Fibroblast of lung (primary cell): ENCODE measurements around the gene EFCAB10. TPM values are rescaled to one million over a fixed set of nuclear protein-coding genes. Genes with fewer than 3 reads are reported as not detected.

ENCODE experiments used
- DNase-seq, 2 donors: peaks; one replicate each; pipeline versions ENCODE4 v3.0.0 to v3.0.0-alpha.2; 2010; ENCODE audit warnings: low read depth in 2 of 2
- H2AFZ ChIP-seq: 2 replicates; pipeline ENCODE4 v1.5.1; 2012; ENCODE audit warnings: low read length, control low read depth, inconsistent platforms
- H3K27ac ChIP-seq: 2 replicates; pipeline ENCODE4 v1.5.1; 2011; ENCODE audit warnings: low read length, control low read depth; ENCODE audit not compliant: insufficient read depth
- H3K27me3 ChIP-seq: 2 replicates; pipeline ENCODE4 v1.5.1; 2011; ENCODE audit warnings: mild to moderate bottlenecking, low read length; ENCODE audit not compliant: control insufficient read depth, insufficient read depth
- H3K36me3 ChIP-seq: 2 replicates; pipeline ENCODE4 v1.5.1; 2011; ENCODE audit warnings: low read length; ENCODE audit not compliant: control insufficient read depth, insufficient read depth
- H3K4me1 ChIP-seq: 2 replicates; pipeline ENCODE4 v1.5.1; 2011; ENCODE audit warnings: low read length; ENCODE audit not compliant: control insufficient read depth, insufficient read depth; ENCODE audit errors: extremely low read depth
- H3K4me2 ChIP-seq: 2 replicates; pipeline ENCODE4 v1.5.1; 2011; ENCODE audit warnings: low read length, control low read depth; ENCODE audit not compliant: insufficient read depth; ENCODE audit errors: extremely low read depth
- H3K4me3 ChIP-seq, 4 experiments: fragments of 200-600 bp in 1 of 4; sonication (generic) in 1 of 4; replicated peaks in 1 of 4; 2 replicates each; pipeline ENCODE4 v1.5.1; 2011 to 2016; ENCODE audit warnings: low read length in 4 of 4, low read depth in 3 of 4, mild to moderate bottlenecking in 3 of 4, control low read depth in 2 of 4, inconsistent platforms in 1 of 4, mixed read lengths in 1 of 4; ENCODE audit not compliant: insufficient read depth in 1 of 4; ENCODE audit errors: control extremely low read depth in 1 of 4
- H3K79me2 ChIP-seq: 2 replicates; pipeline ENCODE4 v1.5.1; 2012; ENCODE audit warnings: mild to moderate bottlenecking, low read length, inconsistent platforms; ENCODE audit not compliant: control insufficient read depth, insufficient read depth
- H3K9ac ChIP-seq: 2 replicates; pipeline ENCODE4 v1.5.1; 2011; ENCODE audit warnings: mild to moderate bottlenecking, low read length, control low read depth; ENCODE audit not compliant: insufficient read depth
- H3K9me3 ChIP-seq: 2 replicates; pipeline ENCODE4 v1.5.1; 2012; ENCODE audit warnings: low read depth, low read length; ENCODE audit not compliant: control insufficient read depth, insufficient read depth
- H4K20me1 ChIP-seq: 2 replicates; pipeline ENCODE4 v1.5.1; 2011; ENCODE audit warnings: low read length; ENCODE audit not compliant: control insufficient read depth, insufficient read depth; ENCODE audit errors: extremely low read depth
- CTCF ChIP-seq, 2 donors: IDR thresholded peaks in 1 of 2; conservative IDR thresholded peaks in 1 of 2; 1 replicate in 1 of 2; 2 replicates in 1 of 2; pipeline ENCODE4 v1.5.1; 2011 to 2012; ENCODE audit warnings: low read length in 2 of 2, control low read depth in 1 of 2, inconsistent platforms in 1 of 2, low read depth in 1 of 2, mild to moderate bottlenecking in 1 of 2
- EZH2 ChIP-seq: IDR thresholded peaks from 2 replicates; pipeline ENCODE4 v1.5.1; 2012; ENCODE audit warnings: low read length, control low read depth, mild to moderate bottlenecking; ENCODE audit errors: missing control alignments
- polyA plus RNA-seq, 2 donors: library from polyadenylated mRNA; depleted of rRNA in 1 of 2; stranded (reverse) in 1 of 2; unstranded in 1 of 2; fragments of >200 nt; gene quantifications; 2 replicates each; pipeline ENCODE4 v1.2.1, GENCODE V29; 2011 to 2012; ENCODE audit warnings: missing spikeins in 1 of 2
- total RNA-seq: library from RNA; depleted of rRNA; stranded (reverse); fragments of >200 nt; gene quantifications from 2 replicates; pipeline ENCODE4 v1.2.1, GENCODE V29; 2014

EFCAB10 gene
- total and polyA plus RNA-seq, 2 donors (not counting 1 experiment from before 2014, with no cell fraction given): not detected

DNA sequence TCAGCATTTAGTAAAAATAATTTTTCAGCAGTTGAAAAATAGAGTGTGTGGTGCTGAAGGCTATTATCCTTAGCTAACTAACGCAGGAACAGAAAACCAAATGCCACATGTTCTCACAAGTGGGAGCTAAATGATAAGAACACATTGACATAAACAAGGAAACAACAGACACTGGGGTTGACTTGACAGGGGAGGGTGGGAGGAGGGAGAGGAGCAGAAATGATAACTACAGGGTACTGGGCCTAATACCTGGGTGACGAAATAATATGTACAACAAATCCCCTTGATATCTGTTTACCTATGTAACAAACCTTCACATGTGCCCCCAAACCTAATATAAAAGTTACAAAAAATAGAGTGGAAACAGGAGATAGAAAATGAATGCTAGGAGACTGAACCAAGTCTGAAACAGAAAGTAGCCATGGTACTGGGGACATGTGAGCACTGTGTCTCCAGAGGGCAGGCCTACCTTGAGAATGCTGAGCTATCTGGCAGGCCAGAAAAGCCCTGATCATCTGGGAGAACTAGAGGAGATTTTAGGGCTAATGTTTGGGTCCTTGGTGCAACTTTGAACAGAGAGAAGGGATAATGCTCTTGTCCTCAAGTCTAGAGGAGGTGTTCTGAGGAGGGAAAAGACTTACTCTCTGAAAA is 4.7 kb upstream of the EFCAB10 start:
- Histone ChIP-seq H3K9me3 (no peaks in the 10 kb centered on the region), H3K36me3 (no peaks in the 10 kb centered on the region), H3K79me2 (no peaks in the 10 kb centered on the region), H3K27ac (no peak overlapping the region), H4K20me1 (no peaks in the 10 kb centered on the region), H3K9ac (no peak overlapping the region), H2AFZ (no peak overlapping the region), H3K4me1 (no peaks in the 10 kb centered on the region), H3K4me2 (no peak overlapping the region), H3K4me3 (no peak overlapping the region), H3K27me3 (no peaks in the 10 kb centered on the region)
- TF ChIP-seq EZH2 (no peak), CTCF (conservative IDR thresholded peaks at IDR 0.05 in 1 of 2, IDR thresholded peaks at IDR 0.05 in 1 of 2; ENCODE audit: low read depth in 1 of 2, low read length in 2 of 2) (no peak)
- DNase-seq: no peak

GRCh38 chr7:105584165-105584564 is 2.9 kb upstream of the EFCAB10 start:
- no peak for TF ChIP-seq CTCF (conservative IDR thresholded peaks at IDR 0.05 in 1 of 2, IDR thresholded peaks at IDR 0.05 in 1 of 2; ENCODE audit: low read depth in 1 of 2, low read length in 2 of 2)
- TF ChIP-seq EZH2: no peak
- Histone ChIP-seq H3K27ac (no peak overlapping the region), H3K79me2 (no peaks in the 10 kb centered on the region), H4K20me1 (no peaks in the 10 kb centered on the region), H3K27me3 (no peaks in the 10 kb centered on the region), H3K9ac (no peak overlapping the region), H3K4me2 (no peak overlapping the region), H3K4me1 (no peaks in the 10 kb centered on the region), H3K4me3 (no peak overlapping the region), H3K9me3 (no peaks in the 10 kb centered on the region), H2AFZ (no peak overlapping the region), H3K36me3 (no peaks in the 10 kb centered on the region)
- no peak for DNase-seq

DNA sequence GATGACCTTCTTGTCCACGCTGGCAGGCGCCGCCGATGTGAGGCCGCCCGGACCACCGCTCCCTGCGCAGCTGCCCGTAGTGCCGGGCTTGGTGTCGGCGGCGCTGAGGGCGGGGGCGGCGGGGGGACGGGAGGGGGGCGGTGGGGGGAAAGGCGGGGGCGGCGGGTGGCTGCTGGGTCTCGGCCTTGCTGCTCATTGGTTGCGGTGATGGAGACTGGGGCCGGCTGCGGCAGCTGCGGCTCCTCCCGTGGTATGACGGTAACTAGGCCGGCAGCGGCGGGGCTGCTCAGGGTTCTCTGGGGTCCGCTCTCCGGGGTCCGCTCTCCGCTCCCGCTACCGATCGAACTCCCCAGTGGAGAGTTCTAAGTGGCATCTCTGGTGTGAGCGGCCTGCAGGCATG is 1.8 kb upstream of the EFCAB10 start:
- no peak overlapping the region for H3K4me3 ChIP-seq
- no peak for TF ChIP-seq EZH2
- TF ChIP-seq CTCF (conservative IDR thresholded peaks at IDR 0.05 in 1 of 2, IDR thresholded peaks at IDR 0.05 in 1 of 2; ENCODE audit: low read depth in 1 of 2, low read length in 2 of 2): no peak
- H3K27ac ChIP-seq: no peak overlapping the region
- H3K9me3 ChIP-seq: no peaks in the 10 kb centered on the region
- H3K9ac ChIP-seq: no peak overlapping the region
- no peak overlapping the region for H2AFZ ChIP-seq
- no peaks in the 10 kb centered on the region for H3K79me2 ChIP-seq
- DNase-seq: no peak
- H3K36me3 ChIP-seq: no peaks in the 10 kb centered on the region
- H4K20me1 ChIP-seq: no peaks in the 10 kb centered on the region
- no peaks in the 10 kb centered on the region for H3K27me3 ChIP-seq
- no peak overlapping the region for H3K4me2 ChIP-seq
- no peaks in the 10 kb centered on the region for H3K4me1 ChIP-seq
